Right lobe of liver (tissue), 6 donors: Measurements from ENCODE around the gene MBOAT1. TPM values are rescaled to one million over a fixed set of nuclear protein-coding genes. Genes with fewer than 3 reads are reported as not detected.

Source experiments
- ATAC-seq, 4 donors: fragments of 200-7000 bp; cut with Tn5 transposase; one replicate each; pipeline ENCODE4 v1.9.1; 2020; ENCODE audit warnings: mild to moderate bottlenecking in 4 of 4, moderate library complexity in 4 of 4
- DNase-seq, 3 donors: peaks; one replicate each; pipeline ENCODE4 v3.0.0-alpha.2; 2020
- H3K27ac ChIP-seq, 3 donors: fragments of 200-600 bp; one replicate each; pipeline ENCODE4 v1.8.0; 2022
- H3K27me3 ChIP-seq, 2 donors: fragments of 200-600 bp; one replicate each; pipeline ENCODE4 v1.8.0; 2022
- H3K36me3 ChIP-seq, 4 donors: fragments of 200-600 bp; sonication (generic) in 1 of 4; one replicate each; pipeline versions ENCODE4 v1.5.1 to v1.8.0; 2017 to 2022; ENCODE audit warnings: control low read depth in 1 of 4
- H3K4me1 ChIP-seq, 4 donors: fragments of 200-600 bp; sonication (generic) in 1 of 4; one replicate each; pipeline versions ENCODE4 v1.5.1 to v1.8.0; 2017 to 2022; ENCODE audit warnings: control low read depth in 1 of 4
- H3K4me3 ChIP-seq, 3 donors: fragments of 200-600 bp; one replicate each; pipeline ENCODE4 v1.8.0; 2022
- H3K9me3 ChIP-seq, 4 donors: fragments of 200-600 bp; sonication (generic) in 1 of 4; one replicate each; pipeline versions ENCODE4 v1.5.1 to v1.8.0; 2017 to 2022; ENCODE audit warnings: control low read depth in 1 of 4
- CTCF ChIP-seq, 4 donors: fragments of 200-600 bp in 3 of 4; fragments of 450-650 bp in 1 of 4; IDR thresholded peaks; one replicate each; pipeline versions ENCODE4 v1.5.1 to v1.8.0; 2016 to 2022; ENCODE audit warnings: antibody characterized with exemption in 4 of 4, mild to moderate bottlenecking in 2 of 4
- POLR2A ChIP-seq: fragments of 450-650 bp; IDR thresholded peaks from one replicate; pipeline ENCODE4 v1.6.1; 2017; ENCODE audit warnings: antibody characterized with exemption, mild to moderate bottlenecking
- WGBS: methylation state at CpG from one replicate; pipeline ENCODE4 v1.1.6; 2018; ENCODE audit warnings: low coverage, low lambda C conversion rate; ENCODE audit not compliant: insufficient coverage; ENCODE audit errors: missing lambda C conversion rate; 5-methylcytosine and 5-hydroxymethylcytosine counted together
- intact Hi-C, 2 donors: fragments of 100-400 bp; cut with DNase I; formaldehyde crosslinking; loops; one replicate each; pipeline versions ENCODE4 v1.11.2 to v1.14.1; 2022
- total RNA-seq, 6 experiments: library from RNA; depleted of rRNA in 2 of 6; stranded (reverse); fragments of >200 nt in 2 of 6; fragmentation: NEBNext Ultra II Directional in 3 of 6; extraction: Animal tissue kit (Norgen Biotek cat#: 25700) in 3 of 6; gene quantifications; one replicate each; pipeline versions ENCODE4 v1.1.0 to v1.2.4, GENCODE V29; 2016 to 2023
- donor health status: DM: no; HTN: yes; CAD: no.
- donor health status: DM: no; HTN: no; CAD: no.
- donor health status: DM: no; HTN: no; CAD: no.
- donor health status: DM: no; HTN: yes; CAD: no.
- donor health status: DM: no; HTN: yes; CAD: no.

The MBOAT1 gene
- total RNA-seq, 6 experiments from 2014 or later: 3.6 to 10.0 (median 5.9) TPM

- TF ChIP-seq POLR2A (no peak), CTCF (IDR thresholded peaks at IDR 0.05) (no peak)
- intact Hi-C loops: no loop called here
- no peak for DNase-seq
- no peak for ATAC-seq
- Histone ChIP-seq H3K4me3 (no peak overlapping the region), H3K27me3 (no peaks in the 10 kb centered on the region), H3K4me1 (no peaks in the 10 kb centered on the region), H3K9me3 (peaks cover 0 to 4% (median 0%) of the 10 kb centered on the region in 4 donors), H3K27ac (no peak overlapping the region), H3K36me3 (no peaks in the 10 kb centered on the region)
- 9% methylated on average over 1 of the region's 1 CpG for WGBS
These were observed 20.3 kb downstream of the MBOAT1 start for GRCh38 chr6:20191992-20192391.

- ATAC-seq (no peak), DNase-seq (no peak)
These were observed 23.6 kb downstream of the MBOAT1 start for GRCh38 chr6:20188630-20189075.

GRCh38 chr6:20186981-20187380, 25.3 kb downstream of the MBOAT1 start:
- H3K4me1 ChIP-seq: no peaks in the 10 kb centered on the region
- H3K36me3 ChIP-seq: no peaks in the 10 kb centered on the region
- H3K27ac ChIP-seq: no peak overlapping the region
- no peaks in the 10 kb centered on the region for H3K27me3 ChIP-seq
- TF ChIP-seq CTCF (IDR thresholded peaks at IDR 0.05) (no peak), POLR2A (no peak)
- DNase-seq (no peak), ATAC-seq (no peak)
- H3K4me3 ChIP-seq: no peak overlapping the region
- peaks cover 0 to 4% (median 0%) of the 10 kb centered on the region in 4 donors for H3K9me3 ChIP-seq
- WGBS: 88% methylated on average over 5 of the region's 5 CpGs
- intact Hi-C loops: no loop called here

More at GRCh38 chr6:20188630-20189075, 23.6 kb downstream of the MBOAT1 start:
- Histone ChIP-seq H3K4me1 (no peaks in the 10 kb centered on the region), H3K4me3 (no peak overlapping the region), H3K27ac (no peak overlapping the region), H3K36me3 (no peaks in the 10 kb centered on the region), H3K27me3 (no peaks in the 10 kb centered on the region), H3K9me3 (peaks cover 0 to 4% (median 0%) of the 10 kb centered on the region in 4 donors)
- intact Hi-C loops: no loop called here
- TF ChIP-seq POLR2A (no peak), CTCF (IDR thresholded peaks at IDR 0.05) (no peak)

- H3K27me3 ChIP-seq: no peaks in the 10 kb centered on the region
- TF ChIP-seq CTCF (IDR thresholded peaks at IDR 0.05) (no peak), POLR2A (no peak)
- no peaks in the 10 kb centered on the region for H3K36me3 ChIP-seq
- intact Hi-C loops: no loop called here
- peaks cover 0 to 4% (median 0%) of the 10 kb centered on the region in 4 donors for H3K9me3 ChIP-seq
- WGBS: 100% methylated on average over 1 of the region's 3 CpGs
- no peak for DNase-seq
- no peak overlapping the region for H3K27ac ChIP-seq
- H3K4me3 ChIP-seq: no peak overlapping the region
- no peak for ATAC-seq
- H3K4me1 ChIP-seq: no peaks in the 10 kb centered on the region
These were observed 28.6 kb downstream of the MBOAT1 start for GRCh38 chr6:20183706-20184105.
